Keratinocyte (primary cell): Measurements from ENCODE around the gene CRYBB2. TPM values are rescaled to one million over a fixed set of nuclear protein-coding genes. Genes with fewer than 3 reads are reported as not detected.
"Not testable (repeated sequence)": the region's sequence is repeated elsewhere in the genome, so short reads cannot be mapped to it uniquely, and the experiment has no call there.

Experiments
- DNase-seq: peaks from one replicate; pipeline ENCODE4 v3.0.0-alpha.2; 2011; ENCODE audit warnings: low read depth, missing footprints, low spot score
- FAIRE-seq: peaks from 2 replicates; lab custom pipeline; 2011; peaks lifted over from hg19 to GRCh38; lab: Jason Lieb, UNC
- H2AFZ ChIP-seq: 2 replicates; pipeline ENCODE4 v1.6.0; 2012; ENCODE audit warnings: low read length, control low read depth, inconsistent platforms; ENCODE audit not compliant: control insufficient read depth
- H3K27ac ChIP-seq: 2 replicates; pipeline ENCODE4 v1.5.1; 2011; ENCODE audit warnings: low read length; ENCODE audit not compliant: control insufficient read depth, insufficient read depth
- H3K27me3 ChIP-seq: 3 replicates; pipeline ENCODE4 v1.6.0; 2011; ENCODE audit warnings: low read length; ENCODE audit not compliant: control insufficient read depth, insufficient read depth; ENCODE audit errors: extremely low read depth
- H3K36me3 ChIP-seq, 2 experiments: 2 replicates in 1 of 2; 3 replicates in 1 of 2; pipeline ENCODE4 v1.5.1; 2011; ENCODE audit warnings: low read length in 2 of 2, mild to moderate bottlenecking in 1 of 2; ENCODE audit not compliant: control insufficient read depth in 2 of 2, insufficient read depth in 2 of 2; ENCODE audit errors: extremely low read depth in 1 of 2
- H3K4me1 ChIP-seq: 3 replicates; pipeline ENCODE4 v1.5.1; 2011; ENCODE audit warnings: low read length; ENCODE audit not compliant: control insufficient read depth, insufficient read depth; ENCODE audit errors: extremely low read depth
- H3K4me2 ChIP-seq: 3 replicates; pipeline ENCODE4 v1.6.0; 2011; ENCODE audit warnings: low read depth, low read length; ENCODE audit not compliant: control insufficient read depth, insufficient read depth; ENCODE audit errors: extremely low read depth
- H3K4me3 ChIP-seq, 3 experiments: fragments of 200-600 bp in 1 of 3; sonication (generic) in 1 of 3; 2 replicates in 2 of 3; 3 replicates in 1 of 3; pipeline ENCODE4 v1.5.1; 2011 to 2016; ENCODE audit warnings: low read length in 3 of 3, mild to moderate bottlenecking in 3 of 3, control low read depth in 2 of 3, inconsistent platforms in 1 of 3, low read depth in 1 of 3, mixed read lengths in 1 of 3, mixed run types in 1 of 3, moderate library complexity in 1 of 3; ENCODE audit not compliant: control insufficient read depth in 2 of 3, insufficient read depth in 2 of 3; ENCODE audit errors: extremely low read depth in 1 of 3
- H3K79me2 ChIP-seq: 2 replicates; pipeline ENCODE4 v1.6.0; 2012; ENCODE audit warnings: low read length; ENCODE audit not compliant: control insufficient read depth, insufficient read depth
- H3K9ac ChIP-seq: 3 replicates; pipeline ENCODE4 v1.6.0; 2011; ENCODE audit warnings: low read length; ENCODE audit not compliant: control insufficient read depth, insufficient read depth; ENCODE audit errors: extremely low read depth
- H3K9me1 ChIP-seq: 3 replicates; pipeline ENCODE4 v1.6.0; 2011; ENCODE audit warnings: low read length; ENCODE audit not compliant: control insufficient read depth, insufficient read depth; ENCODE audit errors: extremely low read depth
- H3K9me3 ChIP-seq: 2 replicates; pipeline ENCODE4 v1.5.1; 2012; ENCODE audit warnings: low read depth, low read length; ENCODE audit not compliant: control insufficient read depth
- H4K20me1 ChIP-seq: 3 replicates; pipeline ENCODE4 v1.6.0; 2011; ENCODE audit warnings: low read length; ENCODE audit not compliant: control insufficient read depth, insufficient read depth; ENCODE audit errors: extremely low read depth
- EZH2 ChIP-seq: IDR thresholded peaks from one replicate; pipeline ENCODE4 v1.6.1; 2012; ENCODE audit warnings: inconsistent platforms, mild to moderate bottlenecking, low read length, moderate library complexity
- dilution Hi-C: fragments of 300-500 bp; cut with MboI; formaldehyde crosslinking; loops from one replicate; pipeline ENCODE4 v1.7.0; 2020; ENCODE audit warnings: low sequenced_read_pairs; ENCODE audit not compliant: extremely low pct_ligation_motif_present
- polyA plus RNA-seq, 5 experiments: library from polyadenylated mRNA; depleted of rRNA in 3 of 5; stranded (reverse) in 3 of 5; stranded (forward) in 1 of 5; unstranded in 1 of 5; fragments of >200 nt; gene quantifications; 1 replicate in 1 of 5; 2 replicates in 3 of 5; 3 replicates in 1 of 5; pipeline versions ENCODE4 v1.2.1 to v1.2.3, GENCODE V29; 2011 to 2012; ENCODE audit warnings: missing spikeins in 2 of 5, low read depth in 1 of 5, low replicate concordance in 1 of 5
- TF ChIP-seq, protein P1 (sequence below), 3 experiments: IDR thresholded peaks in 1 of 3; conservative IDR thresholded peaks in 1 of 3; optimal IDR thresholded peaks in 1 of 3; 2 replicates in 2 of 3; 3 replicates in 1 of 3; pipeline versions ENCODE3 to v1.5.1; 2011; ENCODE audit warnings: low read length in 3 of 3, mild to moderate bottlenecking in 3 of 3, moderate library complexity in 2 of 3, control low read depth in 1 of 3, inconsistent platforms in 1 of 3; ENCODE audit not compliant: insufficient read depth in 2 of 3; ENCODE audit errors: extremely low read depth in 1 of 3

CRYBB2 gene
- polyA plus RNA-seq, 1 donor (not counting 4 experiments of a cell fraction or from before 2014, with no cell fraction given), result 0.55 TPM

GRCh38 chr22:25202290-25202921 is 17.0 kb upstream of the CRYBB2 start:
- no peak overlapping the region for H3K4me2 ChIP-seq
- no peak overlapping the region for H3K9ac ChIP-seq
- H4K20me1 ChIP-seq, result peaks cover 3% of the 10 kb centered on the region
- FAIRE-seq (peak; percentile 77), DNase-seq (peak; percentile 7)
- no peak overlapping the region for H2AFZ ChIP-seq
- no peaks in the 10 kb centered on the region for H3K9me1 ChIP-seq
- H3K27me3 ChIP-seq, result no peaks in the 10 kb centered on the region
- no peak overlapping the region for H3K27ac ChIP-seq
- TF ChIP-seq EZH2, result no peak
- TF ChIP-seq, protein P1, sequence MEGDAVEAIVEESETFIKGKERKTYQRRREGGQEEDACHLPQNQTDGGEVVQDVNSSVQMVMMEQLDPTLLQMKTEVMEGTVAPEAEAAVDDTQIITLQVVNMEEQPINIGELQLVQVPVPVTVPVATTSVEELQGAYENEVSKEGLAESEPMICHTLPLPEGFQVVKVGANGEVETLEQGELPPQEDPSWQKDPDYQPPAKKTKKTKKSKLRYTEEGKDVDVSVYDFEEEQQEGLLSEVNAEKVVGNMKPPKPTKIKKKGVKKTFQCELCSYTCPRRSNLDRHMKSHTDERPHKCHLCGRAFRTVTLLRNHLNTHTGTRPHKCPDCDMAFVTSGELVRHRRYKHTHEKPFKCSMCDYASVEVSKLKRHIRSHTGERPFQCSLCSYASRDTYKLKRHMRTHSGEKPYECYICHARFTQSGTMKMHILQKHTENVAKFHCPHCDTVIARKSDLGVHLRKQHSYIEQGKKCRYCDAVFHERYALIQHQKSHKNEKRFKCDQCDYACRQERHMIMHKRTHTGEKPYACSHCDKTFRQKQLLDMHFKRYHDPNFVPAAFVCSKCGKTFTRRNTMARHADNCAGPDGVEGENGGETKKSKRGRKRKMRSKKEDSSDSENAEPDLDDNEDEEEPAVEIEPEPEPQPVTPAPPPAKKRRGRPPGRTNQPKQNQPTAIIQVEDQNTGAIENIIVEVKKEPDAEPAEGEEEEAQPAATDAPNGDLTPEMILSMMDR (optimal IDR thresholded peaks at IDR 0.05 in 1 of 3, IDR thresholded peaks at IDR 0.05 in 1 of 3, conservative IDR thresholded peaks at IDR 0.05 in 1 of 3; ENCODE audit: extremely low read depth in 1 of 3, insufficient read depth in 2 of 3, low read length in 3 of 3), result peak; percentile 84 to 87 (median 87)
- no peaks in the 10 kb centered on the region for H3K79me2 ChIP-seq
- dilution Hi-C loops, result no loop called here
- H3K36me3 ChIP-seq, result peaks cover 0 to 11% of the 10 kb centered on the region in 2 experiments
- H3K4me3 ChIP-seq, result no peak overlapping the region
- no peaks in the 10 kb centered on the region for H3K9me3 ChIP-seq
- no peaks in the 10 kb centered on the region for H3K4me1 ChIP-seq

DNA sequence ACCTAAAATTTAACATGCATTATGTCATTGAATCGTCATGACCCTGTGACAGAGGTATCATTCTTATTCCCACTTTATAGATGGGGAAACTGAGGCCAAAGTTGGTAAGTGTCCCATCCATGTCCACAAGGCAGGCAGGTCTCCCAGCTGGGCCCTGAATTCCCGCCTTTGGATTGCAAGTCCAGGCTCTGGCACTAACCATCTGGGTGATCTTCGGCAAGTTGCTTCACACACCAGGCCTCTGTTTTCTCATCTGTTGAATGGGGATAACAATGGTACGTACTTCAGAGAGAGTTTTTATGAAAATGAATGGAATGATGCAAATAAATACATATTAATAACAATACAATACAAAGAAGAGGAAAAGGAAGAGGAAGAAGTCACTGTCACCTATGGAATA is 16.4 kb upstream of the CRYBB2 start:
- H4K20me1 ChIP-seq, result peaks cover 3% of the 10 kb centered on the region
- TF ChIP-seq EZH2, result no peak
- TF ChIP-seq, protein P1 (optimal IDR thresholded peaks at IDR 0.05 in 1 of 3, IDR thresholded peaks at IDR 0.05 in 1 of 3, conservative IDR thresholded peaks at IDR 0.05 in 1 of 3; ENCODE audit: extremely low read depth in 1 of 3, insufficient read depth in 2 of 3, low read length in 3 of 3), result no peak
- no peaks in the 10 kb centered on the region for H3K4me1 ChIP-seq
- no peaks in the 10 kb centered on the region for H3K27me3 ChIP-seq
- H2AFZ ChIP-seq, result no peak overlapping the region
- H3K27ac ChIP-seq, result no peak overlapping the region
- dilution Hi-C loops, result no loop called here
- FAIRE-seq (no peak), DNase-seq (no peak)
- no peaks in the 10 kb centered on the region for H3K9me3 ChIP-seq
- H3K9me1 ChIP-seq, result no peaks in the 10 kb centered on the region
- H3K4me3 ChIP-seq, result no peak overlapping the region
- no peak overlapping the region for H3K4me2 ChIP-seq
- H3K79me2 ChIP-seq, result no peaks in the 10 kb centered on the region
- peaks cover 0 to 5% of the 10 kb centered on the region in 2 experiments for H3K36me3 ChIP-seq
- H3K9ac ChIP-seq, result no peak overlapping the region

DNA sequence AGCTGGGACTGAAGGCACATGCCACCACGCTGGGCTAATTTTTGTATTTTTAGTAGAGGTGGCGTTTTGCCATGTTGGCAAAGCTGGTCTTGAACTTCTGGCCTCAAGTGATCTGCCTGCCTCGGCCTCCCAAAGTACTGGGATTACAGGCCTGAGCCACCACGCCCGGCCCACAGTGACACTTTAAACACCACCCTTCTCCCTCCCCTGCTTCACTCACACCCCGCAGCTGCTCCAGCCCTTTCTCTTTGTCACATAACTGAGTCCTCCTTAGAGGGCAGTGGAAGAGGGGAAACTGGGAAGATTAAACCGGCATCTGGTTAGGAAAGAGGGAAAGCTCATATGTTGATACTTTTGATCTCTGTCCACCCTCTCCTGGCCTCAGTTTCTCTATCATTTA is 14.9 kb upstream of the CRYBB2 start:
- H4K20me1 ChIP-seq, H3K79me2 ChIP-seq, H3K4me3 ChIP-seq, H2AFZ ChIP-seq, FAIRE-seq, H3K4me2 ChIP-seq, H3K27me3 ChIP-seq, dilution Hi-C loops, H3K9ac ChIP-seq, DNase-seq, H3K27ac ChIP-seq, H3K4me1 ChIP-seq, H3K9me3 ChIP-seq, H3K36me3 ChIP-seq, H3K9me1 ChIP-seq: not testable (repeated sequence)
